ENCODE data around the gene PRR12.

Gene PRR12

DNA sequence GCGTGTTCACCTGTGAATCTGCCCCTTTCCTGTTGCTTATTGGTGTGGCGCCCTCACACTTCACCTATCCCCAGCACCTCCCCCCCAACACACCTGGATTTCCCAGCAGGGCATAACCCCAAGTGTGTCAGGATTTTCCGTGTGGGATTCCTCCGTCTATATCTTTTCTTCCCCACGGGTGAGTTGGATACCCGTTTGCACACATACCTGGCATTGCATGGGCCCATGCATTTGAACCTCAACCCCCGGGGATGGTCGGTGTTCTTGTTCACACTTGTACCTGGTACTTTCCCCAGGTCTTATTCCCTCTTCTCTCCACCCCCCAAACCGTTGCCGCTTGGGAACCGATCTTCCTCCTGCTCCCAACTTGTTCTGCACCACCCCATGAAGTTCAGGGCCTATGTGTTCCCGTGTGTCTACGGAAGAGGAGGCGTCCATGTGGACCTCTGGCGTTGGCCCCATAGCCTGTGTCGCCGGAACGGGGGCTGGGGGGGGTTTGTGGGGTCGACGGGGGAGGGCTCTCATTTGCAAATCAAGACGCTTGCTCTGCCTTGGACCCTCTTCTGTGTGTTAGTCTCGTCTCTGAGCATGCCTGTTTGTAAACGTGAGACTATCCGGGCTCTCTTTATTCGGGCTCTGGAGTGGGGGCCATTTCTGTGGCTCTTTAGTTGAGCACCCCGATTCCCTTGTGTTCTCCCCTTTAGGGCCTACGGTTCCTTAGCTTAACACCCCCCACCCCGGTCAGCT lies 1.7 kb downstream of the PRR12 start:
- DNase-seq (ENCODE audit: low spot score): peak; percentile 14

DNA sequence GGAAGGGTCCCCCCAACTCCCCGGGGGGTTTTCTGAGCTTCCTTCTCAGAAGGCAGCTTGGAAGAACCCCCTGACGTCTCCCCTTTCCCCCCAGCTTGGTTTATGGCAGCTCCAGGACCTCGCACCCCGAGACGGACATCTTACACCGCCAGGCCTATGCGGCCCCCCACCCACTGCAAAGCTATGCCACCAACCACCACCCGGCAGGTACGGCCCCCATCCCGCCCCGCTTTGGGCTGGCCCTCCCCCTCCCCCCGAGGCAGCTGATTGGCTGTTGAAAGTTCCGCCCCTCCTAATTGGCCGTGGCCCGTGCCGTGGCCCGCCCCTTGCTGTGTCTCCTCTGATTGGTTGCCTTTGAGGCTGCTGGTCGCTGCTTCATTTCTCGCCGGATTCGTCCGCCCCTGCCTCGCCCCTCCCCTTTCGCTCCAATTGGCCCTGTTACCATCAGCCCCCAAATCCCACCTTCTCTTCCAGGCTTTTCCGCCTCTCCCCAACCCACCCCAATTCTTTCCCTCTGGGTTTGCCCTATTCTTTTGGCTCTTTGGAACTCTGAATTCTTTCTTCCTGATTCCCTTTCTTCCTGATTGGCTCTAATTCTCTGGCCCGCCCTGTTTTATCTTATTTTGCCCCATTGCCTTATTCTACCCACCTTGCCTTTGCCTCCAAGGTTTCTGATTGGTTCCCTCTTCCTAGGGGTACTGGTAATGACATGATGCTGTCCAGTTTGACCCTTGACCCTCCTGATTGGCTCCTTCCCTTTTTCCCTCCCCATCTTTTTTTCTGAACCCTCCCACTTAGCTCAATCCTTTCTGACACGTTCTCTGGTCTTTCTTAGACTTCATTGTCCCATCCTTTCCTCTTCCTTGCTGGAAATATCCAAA lies 2.5 kb downstream of the PRR12 start:
- DNase-seq (ENCODE audit: low spot score): peak; percentile 91

DNA sequence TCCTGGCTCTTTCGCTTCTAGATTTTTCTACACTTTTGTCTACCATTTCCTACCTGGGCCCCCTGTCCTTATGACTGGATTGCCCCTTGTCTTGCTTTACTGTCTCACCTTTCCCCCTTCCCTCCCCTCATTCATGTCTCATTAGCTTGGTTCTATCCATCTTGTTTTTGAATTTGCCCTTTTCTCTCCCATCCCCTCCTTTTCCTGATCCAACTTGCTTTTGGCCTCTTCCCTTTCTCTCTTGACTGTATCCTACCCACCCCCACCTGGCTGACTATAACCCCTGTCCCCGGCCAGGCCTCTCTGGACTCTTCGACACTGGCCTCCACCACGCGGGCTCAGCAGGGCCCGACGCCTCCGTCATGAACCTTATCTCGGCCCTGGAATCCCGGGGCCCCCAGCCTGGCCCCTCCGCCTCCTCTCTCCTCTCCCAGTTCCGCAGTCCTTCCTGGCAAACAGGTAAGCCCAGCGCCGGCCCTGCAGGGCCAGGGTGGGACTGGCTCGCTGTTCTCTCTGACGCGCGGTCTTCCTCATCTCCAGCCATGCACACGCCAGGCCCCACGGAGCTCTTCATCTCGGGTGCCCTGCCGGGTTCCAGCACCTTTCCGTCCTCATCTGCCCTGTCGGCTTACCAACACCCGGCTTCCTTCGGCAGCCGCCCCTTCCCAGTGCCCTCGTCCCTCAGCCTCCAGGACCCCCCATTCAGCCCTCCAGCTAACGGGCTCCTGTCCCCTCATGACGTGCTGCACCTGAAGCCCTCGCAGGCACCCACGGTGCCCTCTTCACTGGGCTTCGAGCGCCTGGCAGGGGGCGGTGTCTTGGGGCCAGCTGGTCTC lies 3.4 kb downstream of the PRR12 start:
- DNase-seq (ENCODE audit: low spot score): no peak

- DNase-seq (ENCODE audit: low spot score): no peak
These were observed 4.2 kb downstream of the PRR12 start for GRCh38 chr19:49594993-49595818.

- DNase-seq (ENCODE audit: low spot score): no peak
These were observed 4.9 kb downstream of the PRR12 start for GRCh38 chr19:49595819-49596404.

GRCh38 chr19:49596407-49596806 lies 5.4 kb downstream of the PRR12 start:
- DNase-seq (ENCODE audit: low spot score): no peak

GRCh38 chr19:49596954-49597702 lies 6.1 kb downstream of the PRR12 start:
- no peak for DNase-seq (ENCODE audit: low spot score)

- no peak for DNase-seq (ENCODE audit: low spot score)
These were observed 6.7 kb downstream of the PRR12 start for GRCh38 chr19:49597703-49597974.

DNA sequence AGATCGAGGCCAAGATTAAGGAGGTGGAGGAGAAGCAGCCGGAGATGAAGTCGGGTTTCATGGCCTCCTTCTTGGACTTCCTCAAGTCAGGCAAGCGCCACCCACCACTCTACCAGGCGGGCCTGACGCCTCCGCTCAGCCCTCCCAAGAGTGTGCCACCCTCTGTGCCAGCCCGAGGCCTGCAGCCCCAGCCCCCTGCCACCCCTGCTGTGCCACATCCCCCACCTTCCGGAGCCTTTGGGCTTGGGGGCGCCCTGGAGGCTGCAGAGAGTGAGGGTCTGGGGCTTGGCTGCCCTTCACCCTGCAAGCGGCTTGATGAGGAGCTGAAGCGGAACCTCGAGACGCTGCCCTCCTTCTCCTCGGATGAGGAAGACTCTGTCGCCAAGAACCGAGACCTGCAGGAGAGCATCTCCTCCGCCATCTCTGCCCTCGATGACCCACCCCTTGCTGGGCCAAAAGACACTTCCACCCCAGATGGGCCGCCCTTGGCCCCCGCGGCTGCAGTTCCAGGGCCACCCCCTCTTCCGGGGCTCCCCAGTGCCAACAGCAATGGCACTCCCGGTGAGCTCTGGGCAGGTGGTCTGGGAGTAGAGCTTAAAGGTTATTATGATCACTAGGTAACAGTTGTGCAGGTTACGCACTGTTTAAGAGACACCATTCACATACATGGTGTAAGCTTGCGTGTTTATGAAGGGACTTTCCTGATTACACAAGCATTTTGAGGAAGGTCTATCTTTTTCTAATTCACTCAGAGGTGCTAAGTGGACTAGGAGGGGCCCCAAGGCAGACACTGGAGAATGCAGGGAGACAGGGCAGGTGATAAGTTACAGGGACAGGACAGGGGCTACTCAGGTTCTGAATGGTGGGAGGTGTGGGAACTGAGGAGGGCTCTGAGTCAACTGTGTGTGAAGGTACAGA lies 8.7 kb downstream of the PRR12 start:
- no peak for DNase-seq (ENCODE audit: low spot score)

DNA sequence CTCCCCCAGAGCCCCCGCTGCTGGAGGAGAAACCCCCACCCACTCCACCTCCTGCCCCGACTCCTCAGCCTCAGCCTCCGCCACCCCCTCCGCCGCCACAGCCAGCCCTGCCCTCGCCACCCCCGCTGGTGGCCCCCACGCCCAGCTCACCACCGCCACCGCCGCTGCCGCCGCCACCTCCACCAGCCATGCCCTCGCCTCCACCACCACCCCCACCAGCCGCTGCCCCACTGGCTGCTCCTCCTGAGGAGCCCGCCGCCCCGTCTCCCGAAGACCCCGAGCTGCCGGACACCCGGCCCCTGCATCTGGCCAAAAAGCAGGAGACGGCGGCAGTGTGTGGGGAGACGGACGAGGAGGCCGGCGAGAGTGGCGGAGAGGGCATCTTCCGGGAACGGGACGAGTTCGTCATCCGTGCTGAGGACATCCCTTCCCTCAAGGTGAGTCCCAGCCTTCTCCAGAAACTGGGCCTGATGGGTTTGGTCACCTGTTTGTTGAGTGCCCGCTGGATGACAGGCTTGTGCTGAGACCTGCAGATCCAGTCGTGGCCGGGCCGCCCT lies 10.6 kb downstream of the PRR12 start:
- DNase-seq (ENCODE audit: low spot score): no peak

- no peak for DNase-seq (ENCODE audit: low spot score)
These were observed 11.8 kb downstream of the PRR12 start for GRCh38 chr19:49602806-49603205.

- DNase-seq (ENCODE audit: low spot score): no peak
These were observed 14.6 kb downstream of the PRR12 start for GRCh38 chr19:49605605-49606004.

DNA sequence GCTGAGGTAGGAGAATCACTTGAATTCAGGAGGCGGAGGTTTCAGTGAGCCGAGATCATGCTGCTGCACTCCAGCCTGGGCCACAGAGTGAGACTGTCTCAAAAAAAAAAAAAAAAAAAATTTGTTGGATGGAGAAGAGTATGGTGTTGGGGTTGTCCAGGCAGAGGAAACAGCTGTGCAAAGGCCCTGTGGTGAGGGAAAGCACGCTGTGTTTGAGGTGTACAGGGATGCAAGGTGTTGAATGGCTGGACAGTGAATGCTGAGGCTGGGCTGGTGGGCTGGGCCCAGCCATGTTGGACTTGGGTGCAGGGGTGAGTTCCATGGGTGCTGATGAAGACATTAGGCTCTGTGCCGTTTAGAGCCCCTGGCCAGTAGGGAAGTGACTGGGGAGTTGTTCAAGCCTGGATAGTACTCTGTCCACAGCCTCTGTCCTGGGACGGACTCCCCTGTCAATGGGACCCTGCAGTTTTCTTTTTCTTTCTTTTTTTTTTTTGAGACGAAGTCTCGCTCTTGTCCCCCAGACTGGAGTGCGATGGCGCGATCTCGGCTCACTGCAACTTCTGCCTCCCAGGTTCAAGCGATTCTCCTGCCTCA lies 18.6 kb downstream of the PRR12 start:
- no peak for DNase-seq (ENCODE audit: low spot score)

DNA sequence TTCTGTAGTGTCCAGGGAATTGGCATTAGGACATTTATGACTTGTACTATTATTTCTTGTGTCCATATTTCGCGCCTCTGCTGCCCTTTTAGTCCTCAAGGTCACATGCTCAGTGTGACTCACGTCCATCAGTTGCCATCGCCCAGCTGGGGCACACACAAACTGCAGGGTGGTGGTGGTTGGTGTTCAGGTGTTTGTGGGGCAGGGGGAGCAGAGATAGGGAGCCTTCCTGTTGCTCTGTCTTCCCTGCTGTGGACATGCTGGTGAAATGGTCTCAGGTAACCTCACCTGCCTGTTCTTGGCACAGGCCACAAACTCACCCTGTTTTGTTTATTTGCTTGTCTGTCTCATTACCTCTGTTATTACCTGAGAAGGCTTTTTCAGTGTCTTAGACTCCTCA lies 22.4 kb downstream of the PRR12 start:
- no peak for DNase-seq (ENCODE audit: low spot score)

DNA sequence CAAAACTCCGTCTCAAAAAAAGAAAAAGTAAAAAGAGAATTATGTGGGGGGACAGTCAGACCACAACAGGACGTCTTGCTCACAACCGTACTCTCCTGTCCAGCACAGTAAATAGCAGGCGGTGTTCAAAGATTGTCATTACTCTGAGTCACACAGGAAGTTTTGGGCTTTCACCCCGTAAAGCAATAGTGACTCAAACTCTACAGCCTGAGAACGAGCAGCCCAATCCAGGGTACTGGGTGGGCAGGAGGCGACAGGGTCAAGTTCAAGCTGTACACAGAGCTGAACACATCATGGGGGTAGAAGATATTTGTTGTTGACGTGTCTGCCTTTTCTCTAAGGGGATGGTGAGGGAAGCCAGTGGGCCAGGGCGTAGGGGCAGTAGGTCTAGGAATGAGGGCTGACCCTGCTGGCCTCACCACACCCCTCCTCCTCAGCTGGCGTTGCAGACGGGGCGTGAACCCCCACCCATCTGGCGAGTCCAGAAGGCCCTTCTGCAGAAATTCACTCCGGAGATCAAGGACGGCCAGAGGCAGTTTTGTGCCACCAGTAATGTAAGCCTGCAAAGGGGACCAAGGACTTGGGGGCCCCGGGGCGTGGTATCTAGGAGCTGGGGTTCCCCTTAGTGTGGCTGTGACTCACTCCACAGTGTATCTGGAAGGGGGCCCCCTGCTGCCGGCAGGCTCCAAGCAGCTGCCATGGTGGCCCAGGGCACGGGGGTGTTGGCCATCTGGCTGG lies 23.3 kb downstream of the PRR12 start:
- DNase-seq (ENCODE audit: low spot score): no peak

- no peak for DNase-seq (ENCODE audit: low spot score)
These were observed 24.9 kb downstream of the PRR12 start for GRCh38 chr19:49615861-49616260.

- no peak for DNase-seq (ENCODE audit: low spot score)
These were observed 25.6 kb downstream of the PRR12 start for GRCh38 chr19:49616532-49616931.

- DNase-seq (ENCODE audit: low spot score): no peak
These were observed 26.0 kb downstream of the PRR12 start for GRCh38 chr19:49616945-49617344.

Data from pons (tissue), 1 donor.